Naive B cell (primary cell): ENCODE data around the gene ASTN2. TPM values are rescaled to one million over a fixed set of nuclear protein-coding genes. Genes with fewer than 3 reads are reported as not detected.

Source experiments
- ATAC-seq, 2 donors: fragments of 150-1000 bp; cut with Tn5 transposase; 2 replicates each; pipeline ENCODE4 v1.10.0; 2021; ENCODE audit warnings: low read depth in 2 of 2, mild to moderate bottlenecking in 2 of 2, moderate library complexity in 2 of 2
- DNase-seq: peaks from one replicate; pipeline ENCODE4 v3.0.0; 2022
- H3K27ac Mint-ChIP-seq, 6 donors: one replicate each; pipeline ENCODE4 v1.8.0; 2020 to 2022; ENCODE audit warnings: mild to moderate bottlenecking in 6 of 6, mixed read lengths in 6 of 6, moderate library complexity in 5 of 6, inconsistent platforms in 2 of 6
- H3K27me3 Mint-ChIP-seq, 3 donors: one replicate each; pipeline ENCODE4 v1.8.0; 2021 to 2022; ENCODE audit warnings: mixed read lengths in 3 of 3, mild to moderate bottlenecking in 1 of 3
- H3K36me3 Mint-ChIP-seq, 2 donors: one replicate each; pipeline ENCODE4 v1.8.0; 2020 to 2022; ENCODE audit warnings: mixed read lengths in 2 of 2, inconsistent platforms in 1 of 2, mild to moderate bottlenecking in 1 of 2
- H3K4me1 Mint-ChIP-seq, 3 donors: one replicate each; pipeline ENCODE4 v1.8.0; 2020 to 2022; ENCODE audit warnings: mixed read lengths in 3 of 3, inconsistent platforms in 1 of 3, mild to moderate bottlenecking in 1 of 3, moderate library complexity in 1 of 3
- H3K4me3 Mint-ChIP-seq, 8 donors: one replicate each; pipeline ENCODE4 v1.8.0; 2020 to 2022; ENCODE audit warnings: mild to moderate bottlenecking in 8 of 8, mixed read lengths in 8 of 8, moderate library complexity in 8 of 8, inconsistent platforms in 2 of 8
- H3K9me3 Mint-ChIP-seq, 7 donors: one replicate each; pipeline ENCODE4 v1.8.0; 2020 to 2022; ENCODE audit warnings: mixed read lengths in 7 of 7, mild to moderate bottlenecking in 5 of 7, inconsistent platforms in 2 of 7, moderate library complexity in 1 of 7
- polyA plus RNA-seq, 6 donors: library from polyadenylated mRNA; unstranded; fragments of 300-500 nt; fragmentation: Illumina TruSeq; gene quantifications; one replicate each; pipeline ENCODE4 v1.2.3, GENCODE V29; 2021; ENCODE audit warnings: low read depth in 6 of 6

The ASTN2 gene
- polyA plus RNA-seq, 6 donors from 2014 or later: 0.89 to 2.5 (median 1.5) TPM; not detected in 1

DNA sequence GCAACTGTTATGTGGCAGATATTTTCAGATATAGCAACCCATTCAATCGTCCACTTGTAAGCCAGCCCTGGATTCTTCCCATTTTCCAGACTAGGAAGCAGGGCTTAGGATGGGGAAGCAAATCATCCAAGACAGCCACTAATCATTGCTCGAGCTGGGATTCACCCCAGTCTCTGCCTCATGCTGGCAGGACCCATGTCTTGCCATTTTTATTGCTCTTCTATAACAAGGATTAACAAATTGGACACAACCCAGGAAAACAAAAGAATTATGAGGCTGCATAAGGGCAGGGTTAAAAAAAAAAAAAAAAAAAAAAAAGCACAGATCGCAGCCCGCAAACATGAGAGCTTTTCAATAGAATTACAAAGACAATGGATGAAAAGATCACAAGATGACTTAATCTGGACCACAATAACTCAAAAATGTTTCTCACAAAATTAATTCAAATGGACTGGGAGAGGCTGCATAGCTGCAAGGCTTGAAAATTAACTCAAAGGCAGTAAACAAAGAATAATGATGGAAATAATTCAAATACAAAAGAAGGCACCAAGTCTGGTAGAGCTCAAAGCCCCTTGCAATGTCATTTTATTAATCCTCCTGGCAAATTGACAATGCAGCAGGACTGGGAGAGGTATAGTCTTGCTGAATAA lies 40.7 kb downstream of the ASTN2 start:
- DNase-seq (no peak), ATAC-seq (no peak)
- Mint-ChIP-seq H3K4me3 (no peak overlapping the region), H3K27me3 (peaks cover 0 to 8% (median 0%) of the 10 kb centered on the region in 3 donors), H3K9me3 (peaks cover 0 to 9% (median 3%) of the 10 kb centered on the region in 7 donors), H3K36me3 (no peaks in the 10 kb centered on the region), H3K27ac (no peak overlapping the region), H3K4me1 (no peaks in the 10 kb centered on the region)

GRCh38 chr9:117368684-117369230 lies 46.1 kb downstream of the ASTN2 start:
- no peak for ATAC-seq

DNA sequence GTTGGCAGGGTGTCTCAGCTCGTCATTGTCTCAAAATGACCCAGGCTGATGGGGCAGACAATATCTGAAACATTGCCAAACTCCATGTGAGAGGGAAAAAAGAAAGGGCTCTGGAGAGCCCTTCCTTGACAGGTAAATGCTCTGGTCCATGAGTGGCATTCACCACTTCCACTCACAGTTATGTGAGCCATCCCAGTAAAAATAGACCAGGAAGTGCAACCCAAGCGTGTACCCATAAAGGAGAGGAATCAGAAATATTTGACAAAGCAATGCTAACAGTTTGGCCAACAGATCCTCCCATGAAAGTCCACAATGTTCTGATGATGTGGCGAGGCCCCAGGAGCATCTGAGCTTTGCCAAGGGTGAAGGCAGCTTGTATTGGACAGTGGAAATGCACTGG lies 49.4 kb downstream of the ASTN2 start:
- DNase-seq (no peak), ATAC-seq (no peak)
- Mint-ChIP-seq H3K27me3 (no peaks in the 10 kb centered on the region), H3K36me3 (no peaks in the 10 kb centered on the region), H3K4me3 (no peak overlapping the region), H3K27ac (no peak overlapping the region), H3K9me3 (peaks cover 0 to 4% (median 0%) of the 10 kb centered on the region in 7 donors), H3K4me1 (no peaks in the 10 kb centered on the region)

More at GRCh38 chr9:117368684-117369230, 46.1 kb downstream of the ASTN2 start:
- no peak for DNase-seq
- Mint-ChIP-seq H3K27ac (no peak overlapping the region), H3K4me1 (no peaks in the 10 kb centered on the region), H3K36me3 (no peaks in the 10 kb centered on the region), H3K9me3 (peaks cover 0 to 6% (median 2%) of the 10 kb centered on the region in 7 donors), H3K27me3 (peaks cover 0 to 4% (median 0%) of the 10 kb centered on the region in 3 donors), H3K4me3 (no peak overlapping the region)

GRCh38 chr9:117363006-117363405 lies 51.9 kb downstream of the ASTN2 start:
- no peak for DNase-seq
- no peak for ATAC-seq
- Mint-ChIP-seq H3K4me3 (no peak overlapping the region), H3K9me3 (peaks cover 0 to 4% (median 0%) of the 10 kb centered on the region in 7 donors), H3K4me1 (no peaks in the 10 kb centered on the region), H3K27me3 (no peaks in the 10 kb centered on the region), H3K27ac (no peak overlapping the region), H3K36me3 (no peaks in the 10 kb centered on the region)

DNA sequence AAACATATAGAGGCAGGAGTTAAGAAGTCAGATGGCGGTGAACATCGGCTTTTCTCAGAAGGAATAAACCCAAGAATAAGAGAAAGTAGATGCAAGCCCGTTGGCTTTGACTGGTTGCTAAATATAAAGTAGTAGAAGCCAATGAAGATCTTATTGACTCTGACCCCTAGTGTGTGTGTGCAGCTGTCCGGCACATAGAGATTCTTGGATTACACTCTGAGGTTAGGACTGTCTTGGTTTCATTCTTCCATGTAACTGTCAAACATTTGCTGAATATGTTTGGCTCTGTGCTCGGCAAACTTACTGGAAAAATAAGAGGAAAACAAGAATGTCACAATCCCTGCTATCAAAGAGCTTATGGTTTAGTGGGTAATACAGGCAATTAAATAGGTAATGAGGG lies 54.9 kb downstream of the ASTN2 start:
- Mint-ChIP-seq H3K4me3 (no peak overlapping the region), H3K4me1 (no peaks in the 10 kb centered on the region), H3K36me3 (no peaks in the 10 kb centered on the region), H3K27me3 (no peaks in the 10 kb centered on the region), H3K9me3 (peaks cover 0 to 5% (median 0%) of the 10 kb centered on the region in 7 donors), H3K27ac (peak overlapping the region in 1 of 6 donors; percentile 7)
- no peak for ATAC-seq
- no peak for DNase-seq

- ATAC-seq (no peak), DNase-seq (no peak)
- Mint-ChIP-seq H3K27me3 (no peaks in the 10 kb centered on the region), H3K36me3 (no peaks in the 10 kb centered on the region), H3K27ac (no peak overlapping the region), H3K4me3 (no peak overlapping the region), H3K9me3 (peaks cover 0 to 6% (median 1%) of the 10 kb centered on the region in 7 donors), H3K4me1 (no peaks in the 10 kb centered on the region)
These were observed 59.3 kb downstream of the ASTN2 start for GRCh38 chr9:117355542-117355941.

GRCh38 chr9:117354997-117355396 lies 59.9 kb downstream of the ASTN2 start:
- Mint-ChIP-seq H3K9me3 (peaks cover 0 to 6% (median 3%) of the 10 kb centered on the region in 7 donors), H3K36me3 (no peaks in the 10 kb centered on the region), H3K4me3 (no peak overlapping the region), H3K27ac (no peak overlapping the region), H3K27me3 (no peaks in the 10 kb centered on the region), H3K4me1 (no peaks in the 10 kb centered on the region)
- no peak for ATAC-seq
- no peak for DNase-seq

- no peak for ATAC-seq
- peaks cover 0 to 6% (median 3%) of the 10 kb centered on the region in 7 donors for H3K9me3 Mint-ChIP-seq
- DNase-seq: no peak
- H3K27ac Mint-ChIP-seq: no peak overlapping the region
- H3K4me1 Mint-ChIP-seq: no peaks in the 10 kb centered on the region
- H3K27me3 Mint-ChIP-seq: no peaks in the 10 kb centered on the region
- no peaks in the 10 kb centered on the region for H3K36me3 Mint-ChIP-seq
- H3K4me3 Mint-ChIP-seq: no peak overlapping the region
These were observed 60.5 kb downstream of the ASTN2 start for GRCh38 chr9:117354244-117354847.

DNA sequence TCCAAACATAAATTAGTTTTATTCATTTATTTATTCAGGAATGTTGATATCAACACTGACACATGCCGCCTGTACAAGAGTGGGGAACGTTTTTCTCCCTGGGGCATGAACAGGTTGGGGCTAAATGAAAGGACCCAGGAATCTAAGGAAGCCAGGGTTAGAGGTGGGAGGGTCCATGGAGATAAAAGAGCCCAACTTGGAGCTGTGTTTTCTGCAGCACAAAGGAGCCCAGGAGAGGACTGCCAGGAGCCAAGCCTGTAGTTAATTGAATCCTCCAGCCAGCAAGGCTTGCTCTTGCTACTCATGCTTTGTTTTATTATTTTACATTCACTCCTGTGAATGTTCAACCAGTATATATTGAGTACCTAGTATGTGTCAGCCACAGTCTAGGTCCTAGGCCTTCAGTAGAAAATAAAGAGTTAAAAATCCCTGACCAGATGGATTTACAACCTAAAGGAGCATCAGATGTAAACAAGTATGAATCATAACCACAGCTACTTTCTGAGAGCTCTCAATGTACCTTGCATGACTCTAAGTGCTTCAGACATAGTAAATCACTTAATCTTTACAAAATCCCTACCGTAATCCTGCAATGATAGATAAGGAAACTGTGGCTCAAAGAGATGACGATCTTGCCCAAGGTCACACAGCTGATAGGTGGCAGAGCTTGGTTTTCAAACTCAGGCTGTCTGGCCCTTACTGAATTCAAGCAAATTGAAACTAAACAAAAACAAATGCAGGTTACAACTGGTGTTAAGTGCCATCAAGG lies 69.8 kb downstream of the ASTN2 start:
- Mint-ChIP-seq H3K9me3 (peaks cover 0 to 4% (median 0%) of the 10 kb centered on the region in 7 donors), H3K27ac (no peak overlapping the region), H3K27me3 (peaks cover 0 to 8% (median 0%) of the 10 kb centered on the region in 3 donors), H3K4me3 (no peak overlapping the region), H3K4me1 (no peaks in the 10 kb centered on the region), H3K36me3 (no peaks in the 10 kb centered on the region)
- no peak for ATAC-seq
- DNase-seq: no peak

DNA sequence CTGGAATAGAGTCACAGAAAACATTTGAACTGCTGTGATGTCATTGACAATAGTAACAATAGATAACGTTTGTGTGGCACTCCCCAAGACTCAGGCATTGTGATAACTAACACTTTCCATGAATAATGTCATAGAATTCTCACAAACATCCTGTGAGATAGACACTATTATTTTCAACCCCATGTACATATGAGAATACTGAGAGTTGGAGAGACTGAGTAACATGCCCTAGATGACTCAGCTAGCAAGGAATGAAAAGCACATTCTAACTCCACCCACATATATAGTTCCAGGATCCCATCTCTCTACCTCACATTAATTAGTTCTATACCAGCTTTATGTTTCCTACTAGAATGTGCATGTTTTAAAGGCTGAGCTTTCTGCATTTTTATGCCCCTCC lies 71.4 kb downstream of the ASTN2 start:
- ATAC-seq (no peak), DNase-seq (no peak)
- H3K4me3 Mint-ChIP-seq: no peak overlapping the region
- H3K27ac Mint-ChIP-seq: no peak overlapping the region
- H3K27me3 Mint-ChIP-seq: peaks cover 0 to 7% (median 0%) of the 10 kb centered on the region in 3 donors
- H3K9me3 Mint-ChIP-seq: peaks cover 0 to 4% (median 0%) of the 10 kb centered on the region in 7 donors
- H3K36me3 Mint-ChIP-seq: no peaks in the 10 kb centered on the region
- H3K4me1 Mint-ChIP-seq: no peaks in the 10 kb centered on the region

GRCh38 chr9:117341151-117341550 lies 73.7 kb downstream of the ASTN2 start:
- H3K27me3 Mint-ChIP-seq: peaks cover 0 to 5% (median 0%) of the 10 kb centered on the region in 3 donors

GRCh38 chr9:117340422-117340821 lies 74.4 kb downstream of the ASTN2 start:
- ATAC-seq (no peak), DNase-seq (no peak)
- H3K4me3 Mint-ChIP-seq: no peak overlapping the region
- peaks cover 0 to 5% (median 2%) of the 10 kb centered on the region in 7 donors for H3K9me3 Mint-ChIP-seq
- H3K27me3 Mint-ChIP-seq: peaks cover 0 to 5% (median 0%) of the 10 kb centered on the region in 3 donors
- H3K27ac Mint-ChIP-seq: no peak overlapping the region
- H3K4me1 Mint-ChIP-seq: no peaks in the 10 kb centered on the region
- no peaks in the 10 kb centered on the region for H3K36me3 Mint-ChIP-seq

More at GRCh38 chr9:117341151-117341550, 73.7 kb downstream of the ASTN2 start:
- no peaks in the 10 kb centered on the region for H3K4me1 Mint-ChIP-seq
- H3K36me3 Mint-ChIP-seq: no peaks in the 10 kb centered on the region
- peaks cover 0 to 5% (median 2%) of the 10 kb centered on the region in 7 donors for H3K9me3 Mint-ChIP-seq
- no peak overlapping the region for H3K4me3 Mint-ChIP-seq
- no peak for ATAC-seq
- DNase-seq: no peak
- H3K27ac Mint-ChIP-seq: no peak overlapping the region

DNA sequence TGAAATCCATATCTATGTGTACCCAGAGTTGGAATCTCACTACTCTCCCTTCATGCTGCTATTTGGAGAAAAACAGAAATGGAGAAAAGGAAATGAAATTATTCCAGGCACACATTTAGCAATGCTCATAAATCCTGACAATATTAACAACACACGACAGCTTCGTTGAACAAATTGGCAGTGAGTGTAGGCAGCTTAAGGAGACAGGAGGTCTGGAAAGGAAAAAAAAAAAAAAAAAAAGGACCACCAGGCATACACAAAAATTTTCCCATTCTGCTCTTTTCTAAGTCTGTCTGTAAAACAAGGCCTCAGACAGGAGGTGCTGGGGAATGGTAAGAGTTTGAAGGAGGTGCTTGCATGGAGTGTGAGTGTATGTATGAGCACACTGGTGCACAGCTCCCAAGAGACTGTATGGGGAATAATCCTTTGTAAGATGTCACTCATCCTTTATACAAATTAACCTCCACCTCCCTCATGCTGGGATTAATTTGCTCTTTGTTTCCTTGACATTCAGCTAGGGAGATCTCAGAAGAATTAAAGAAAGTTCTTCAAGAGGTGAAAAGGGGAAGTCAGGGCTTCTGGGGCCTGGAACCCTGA lies 78.9 kb downstream of the ASTN2 start:
- Mint-ChIP-seq H3K27ac (no peak overlapping the region), H3K4me1 (no peaks in the 10 kb centered on the region), H3K27me3 (no peaks in the 10 kb centered on the region), H3K4me3 (no peak overlapping the region), H3K9me3 (peaks cover 0 to 6% (median 3%) of the 10 kb centered on the region in 7 donors), H3K36me3 (no peaks in the 10 kb centered on the region)
- ATAC-seq: no peak
- DNase-seq: no peak
